C1 segment of cervical spinal cord (tissue), 14 donors: ENCODE measurements around the gene CASP9.

ENCODE experiments used
- DNase-seq, 14 donors: peaks; one replicate each; lab custom pipeline; 2025; lab: John Stamatoyannopoulos, UW

Gene CASP9

GRCh38 chr1:15448877-15449462 is 75.0 kb downstream of the CASP9 start:
- DNase-seq: no peak

GRCh38 chr1:15446212-15446611 is 77.8 kb downstream of the CASP9 start:
- no peak for DNase-seq

- no peak for DNase-seq
These were observed 78.5 kb downstream of the CASP9 start for GRCh38 chr1:15445390-15446122.

- no peak for DNase-seq
These were observed 79.3 kb downstream of the CASP9 start for GRCh38 chr1:15444468-15445389.

GRCh38 chr1:15443281-15443680 is 80.7 kb downstream of the CASP9 start:
- no peak for DNase-seq

- DNase-seq: no peak
These were observed 81.3 kb downstream of the CASP9 start for GRCh38 chr1:15442759-15443158.

- no peak for DNase-seq
These were observed 81.9 kb downstream of the CASP9 start for GRCh38 chr1:15442119-15442518.
